Natural killer cell treated with Interleukin-12 subunit alpha and Interleukin-12 subunit beta and Interleukin-15 and Interleukin-18, amount 100 ng/mL, for 72 hours (primary cell): Measurements from ENCODE around the gene HEMK1. TPM values are rescaled to one million over a fixed set of nuclear protein-coding genes. Genes with fewer than 3 reads are reported as not detected.

Experiments used
- ATAC-seq, 2 donors: fragments of 150-1000 bp; cut with Tn5 transposase in 1 of 2; sonication (Bioruptor Pico), chemical (Tn5 transposase) in 1 of 2; 2 replicates each; pipeline ENCODE4 v1.10.0; 2021
- DNase-seq: peaks from one replicate; pipeline ENCODE4 v3.0.0; 2022; ENCODE audit warnings: low spot score
- H3K27ac Mint-ChIP-seq, 2 donors: 1 replicate in 1 of 2; 2 replicates in 1 of 2; pipeline ENCODE4 v1.8.0; 2022; ENCODE audit warnings: mixed read lengths in 2 of 2, mild to moderate bottlenecking in 1 of 2, moderate library complexity in 1 of 2
- H3K27me3 Mint-ChIP-seq, 2 donors: 1 replicate in 1 of 2; 2 replicates in 1 of 2; pipeline ENCODE4 v1.8.0; 2022; ENCODE audit warnings: mixed read lengths in 2 of 2
- H3K36me3 Mint-ChIP-seq: one replicate; pipeline ENCODE4 v1.8.0; 2022; ENCODE audit warnings: mixed read lengths
- H3K4me1 Mint-ChIP-seq, 2 donors: 1 replicate in 1 of 2; 2 replicates in 1 of 2; pipeline ENCODE4 v1.8.0; 2022; ENCODE audit warnings: low read depth in 2 of 2, mixed read lengths in 2 of 2, mild to moderate bottlenecking in 1 of 2
- H3K4me3 Mint-ChIP-seq: one replicate; pipeline ENCODE4 v1.8.0; 2022; ENCODE audit warnings: mixed read lengths
- H3K9me3 Mint-ChIP-seq: 2 replicates; pipeline ENCODE4 v1.8.0; 2022; ENCODE audit warnings: mixed read lengths
- total RNA-seq, 2 donors: library from RNA; stranded (reverse); gene quantifications; one replicate each; pipeline ENCODE4 v1.2.3, GENCODE V29; 2022

HEMK1 gene
- total RNA-seq, 2 donors from 2014 or later, result 31.5 to 48.4 TPM

DNA sequence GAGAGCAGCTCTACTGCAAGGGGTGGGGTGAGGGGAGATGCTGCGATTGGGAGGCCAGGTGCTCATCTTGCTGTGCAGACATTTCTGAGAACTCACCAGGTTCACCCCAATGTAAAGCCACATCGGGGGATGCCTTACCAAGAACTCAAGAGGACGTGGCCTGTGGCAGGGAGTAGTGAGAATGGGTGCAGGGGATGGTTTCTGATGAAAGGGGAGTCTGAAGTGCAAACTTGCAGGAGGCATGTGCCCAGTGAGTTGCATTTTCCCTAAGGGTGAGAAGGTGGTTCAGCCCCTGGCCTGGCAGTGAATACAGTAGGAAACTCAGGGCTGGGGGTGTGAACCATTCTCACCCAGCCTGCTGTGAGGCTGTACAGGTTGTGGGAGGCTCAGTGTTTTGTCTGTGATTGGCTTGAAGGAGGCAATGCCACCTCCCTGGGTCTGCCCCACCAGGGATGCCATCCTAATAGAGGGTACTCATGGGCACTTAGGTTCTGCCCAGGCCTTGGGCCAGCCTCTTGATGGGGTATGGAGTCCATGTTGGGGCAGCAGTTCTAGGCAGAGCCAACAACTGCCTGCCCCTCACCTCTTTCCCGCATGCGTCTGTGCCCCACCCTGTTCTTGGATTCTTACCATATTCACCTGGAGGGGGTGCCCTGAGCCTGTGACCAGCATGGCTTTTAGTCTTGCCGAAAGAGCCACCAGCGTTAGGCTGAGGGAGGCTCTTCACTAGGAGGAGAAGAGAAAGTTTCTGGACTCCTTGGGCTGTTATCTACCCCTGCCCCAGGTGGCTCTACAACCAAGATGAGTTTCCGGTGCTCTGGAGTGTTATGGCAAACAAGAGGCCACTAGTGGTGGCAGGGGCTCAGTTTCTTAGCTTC, 4.5 kb downstream of the HEMK1 start:
- H3K4me1 Mint-ChIP-seq, result peaks cover 54 to 57% of the 10 kb centered on the region in 2 donors
- H3K27ac Mint-ChIP-seq, result peak overlapping the region; percentile 86 to 91
- H3K27me3 Mint-ChIP-seq, result no peaks in the 10 kb centered on the region
- DNase-seq (peak; percentile 80), ATAC-seq (peak; percentile 65 to 68)
- no peaks in the 10 kb centered on the region for H3K9me3 Mint-ChIP-seq
- peak overlapping the region; percentile 77 for H3K4me3 Mint-ChIP-seq
- H3K36me3 Mint-ChIP-seq, result no peaks in the 10 kb centered on the region

DNA sequence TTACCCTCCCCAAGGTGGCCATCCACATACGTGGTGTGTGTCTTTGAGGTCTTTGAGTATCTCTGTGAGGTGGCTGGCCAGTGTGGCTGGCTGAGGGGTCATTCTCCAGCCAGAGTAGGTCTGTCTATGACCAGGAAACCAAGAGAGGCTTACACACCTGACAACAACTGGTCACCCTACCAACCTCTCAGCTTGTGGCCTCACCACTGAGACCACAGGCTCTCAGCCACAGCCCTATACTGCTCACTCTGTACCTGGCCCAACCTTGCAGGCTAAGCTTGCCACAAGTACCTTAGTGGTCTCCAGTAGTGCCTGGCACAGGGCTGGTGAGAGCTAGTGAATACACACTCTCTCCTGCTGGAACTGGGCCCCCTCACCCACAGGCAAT, 5.1 kb downstream of the HEMK1 start:
- ATAC-seq, result no peak
- Mint-ChIP-seq H3K27me3 (no peaks in the 10 kb centered on the region), H3K4me3 (peak overlapping the region; percentile 77), H3K9me3 (no peaks in the 10 kb centered on the region), H3K27ac (peak overlapping the region; percentile 86 to 91), H3K4me1 (peaks cover 58% of the 10 kb centered on the region in 2 donors), H3K36me3 (no peaks in the 10 kb centered on the region)
- no peak for DNase-seq

DNA sequence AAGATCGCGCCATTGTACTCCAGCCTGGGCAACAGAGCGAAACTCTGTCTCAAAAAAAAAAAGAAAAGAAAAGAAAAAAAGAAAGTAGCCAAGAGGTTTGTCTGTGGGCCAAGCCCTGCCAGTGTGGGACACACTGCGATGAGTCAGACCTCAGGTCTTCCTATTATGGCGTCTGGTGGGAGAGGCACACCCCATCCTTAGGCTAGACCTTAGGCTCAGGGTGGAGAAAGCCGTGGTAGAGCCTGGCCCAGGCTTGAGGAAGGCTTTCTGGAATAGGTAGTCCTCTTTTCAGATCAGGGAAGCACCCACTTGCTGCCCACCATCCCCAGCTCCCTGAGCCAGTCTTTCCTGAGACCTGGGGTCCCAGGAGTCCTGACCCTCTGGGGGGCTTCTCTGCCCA, 6.0 kb downstream of the HEMK1 start:
- ATAC-seq (no peak), DNase-seq (no peak)
- H3K36me3 Mint-ChIP-seq, result no peaks in the 10 kb centered on the region
- H3K27ac Mint-ChIP-seq, result peak overlapping the region; percentile 86 to 91
- H3K9me3 Mint-ChIP-seq, result no peaks in the 10 kb centered on the region
- peaks cover 54 to 55% of the 10 kb centered on the region in 2 donors for H3K4me1 Mint-ChIP-seq
- H3K4me3 Mint-ChIP-seq, result no peak overlapping the region
- no peaks in the 10 kb centered on the region for H3K27me3 Mint-ChIP-seq

DNA sequence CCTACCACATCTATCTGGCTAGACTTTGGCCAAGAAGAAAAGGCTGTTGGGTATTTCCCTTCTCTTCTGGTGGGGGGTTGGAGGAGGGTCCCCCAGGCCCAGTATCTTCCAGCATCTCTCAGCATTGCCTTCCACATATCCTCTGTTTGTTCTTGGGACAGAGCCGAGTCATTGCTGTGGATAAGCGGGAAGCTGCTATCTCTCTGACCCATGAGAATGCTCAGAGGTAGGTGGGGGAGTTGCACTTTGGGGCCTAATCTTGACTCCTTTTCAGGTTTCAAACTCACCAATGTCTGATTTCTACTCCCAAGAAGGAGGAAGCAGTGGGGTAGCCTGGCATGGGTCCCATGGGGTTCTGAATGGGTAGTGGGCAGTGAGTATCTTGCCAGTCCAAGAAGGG, 8.0 kb downstream of the HEMK1 start:
- Mint-ChIP-seq H3K36me3 (no peaks in the 10 kb centered on the region), H3K27ac (no peak overlapping the region), H3K9me3 (no peaks in the 10 kb centered on the region), H3K4me3 (no peak overlapping the region), H3K27me3 (no peaks in the 10 kb centered on the region), H3K4me1 (peaks cover 36 to 40% of the 10 kb centered on the region in 2 donors)
- ATAC-seq, result no peak
- no peak for DNase-seq

DNA sequence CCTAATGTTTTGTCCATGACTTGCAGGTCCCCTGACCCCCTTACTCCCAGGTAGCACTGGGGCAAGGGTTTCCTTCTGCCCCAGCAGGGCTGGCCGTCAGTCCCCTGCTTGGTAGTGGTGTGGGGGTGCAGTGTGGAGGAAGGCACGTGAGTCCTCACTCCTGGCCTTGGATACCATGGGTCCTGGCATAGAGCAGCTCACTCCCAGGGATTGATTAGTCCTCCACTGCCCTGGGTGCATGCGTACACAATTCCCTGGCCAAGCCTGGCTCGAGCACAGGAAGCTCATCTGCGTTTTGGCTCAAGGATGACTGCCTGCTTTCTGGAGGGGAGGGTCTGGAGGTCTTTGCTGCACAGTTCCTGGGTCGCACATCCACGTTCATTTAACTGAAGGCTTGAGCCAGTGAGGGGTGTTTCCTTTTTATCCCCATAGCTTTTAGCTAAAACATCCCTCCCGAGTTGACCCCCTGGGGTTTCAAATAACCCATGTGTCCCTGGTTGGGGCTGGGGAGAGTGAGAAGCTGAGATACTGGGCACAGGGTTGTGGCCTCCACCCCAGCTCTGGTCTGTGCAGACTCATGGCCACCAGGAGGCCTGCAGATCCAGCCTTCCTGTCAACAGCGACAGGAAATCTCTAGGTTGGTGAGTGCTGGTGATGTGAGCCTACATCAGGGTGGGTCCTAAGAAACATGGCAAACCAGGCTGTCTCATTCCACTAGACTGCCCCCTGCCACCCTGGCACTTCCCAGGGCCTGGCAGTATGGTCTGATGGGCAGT, 11.5 kb downstream of the HEMK1 start:
- ATAC-seq (no peak), DNase-seq (no peak)
- H3K27ac Mint-ChIP-seq, result no peak overlapping the region
- no peaks in the 10 kb centered on the region for H3K27me3 Mint-ChIP-seq
- peaks cover 5% of the 10 kb centered on the region for H3K36me3 Mint-ChIP-seq
- H3K4me1 Mint-ChIP-seq, result peaks cover 14 to 15% of the 10 kb centered on the region in 2 donors
- H3K4me3 Mint-ChIP-seq, result no peak overlapping the region
- H3K9me3 Mint-ChIP-seq, result no peaks in the 10 kb centered on the region

DNA sequence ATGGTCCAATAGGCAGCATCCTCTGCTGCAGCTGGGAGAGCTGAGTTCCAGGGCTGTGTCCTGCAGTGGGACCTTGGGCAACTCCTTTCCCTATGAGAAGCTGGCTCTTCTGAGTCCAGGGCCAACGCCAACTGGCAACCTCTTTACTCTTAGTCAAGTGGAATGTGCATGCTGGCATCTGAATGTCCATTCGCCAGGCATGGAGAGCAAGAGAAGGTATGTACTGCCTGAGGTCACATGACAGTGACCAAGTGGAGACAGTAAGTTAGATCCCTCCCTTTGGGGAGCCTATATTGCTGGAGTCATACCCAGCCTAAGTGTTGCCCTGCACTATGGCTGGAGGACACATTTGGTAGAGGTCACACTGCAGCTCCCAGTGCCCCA, 12.1 kb downstream of the HEMK1 start:
- ATAC-seq, result no peak
- no peak overlapping the region for H3K27ac Mint-ChIP-seq
- no peaks in the 10 kb centered on the region for H3K27me3 Mint-ChIP-seq
- no peak overlapping the region for H3K4me3 Mint-ChIP-seq
- DNase-seq, result no peak
- peaks cover 10 to 14% of the 10 kb centered on the region in 2 donors for H3K4me1 Mint-ChIP-seq
- H3K9me3 Mint-ChIP-seq, result no peaks in the 10 kb centered on the region
- peaks cover 5% of the 10 kb centered on the region for H3K36me3 Mint-ChIP-seq

DNA sequence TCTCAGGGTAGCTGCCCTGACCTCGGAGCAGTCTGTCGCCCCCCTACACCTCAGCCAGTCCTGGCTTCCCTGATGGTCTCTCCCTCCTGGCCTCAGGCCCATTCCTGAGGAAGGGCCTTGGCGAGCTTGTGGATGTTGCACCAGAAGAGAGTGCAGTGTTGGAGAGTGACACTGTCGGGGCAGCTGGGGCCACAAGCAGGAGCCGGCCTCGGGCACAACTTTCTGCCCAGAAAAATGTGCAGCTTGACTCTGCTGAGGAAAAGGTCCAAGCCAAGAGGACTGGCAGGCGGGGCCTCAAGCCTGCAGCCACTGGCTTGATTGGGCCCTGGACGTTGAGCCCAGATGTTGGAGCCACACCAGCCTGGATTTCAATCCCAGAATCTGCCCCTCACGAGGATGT, 12.8 kb downstream of the HEMK1 start:
- ATAC-seq, result no peak
- Mint-ChIP-seq H3K9me3 (no peaks in the 10 kb centered on the region), H3K27ac (no peak overlapping the region), H3K36me3 (peaks cover 5% of the 10 kb centered on the region), H3K4me3 (no peak overlapping the region), H3K4me1 (peaks cover 10 to 14% of the 10 kb centered on the region in 2 donors), H3K27me3 (no peaks in the 10 kb centered on the region)
- DNase-seq, result no peak

DNA sequence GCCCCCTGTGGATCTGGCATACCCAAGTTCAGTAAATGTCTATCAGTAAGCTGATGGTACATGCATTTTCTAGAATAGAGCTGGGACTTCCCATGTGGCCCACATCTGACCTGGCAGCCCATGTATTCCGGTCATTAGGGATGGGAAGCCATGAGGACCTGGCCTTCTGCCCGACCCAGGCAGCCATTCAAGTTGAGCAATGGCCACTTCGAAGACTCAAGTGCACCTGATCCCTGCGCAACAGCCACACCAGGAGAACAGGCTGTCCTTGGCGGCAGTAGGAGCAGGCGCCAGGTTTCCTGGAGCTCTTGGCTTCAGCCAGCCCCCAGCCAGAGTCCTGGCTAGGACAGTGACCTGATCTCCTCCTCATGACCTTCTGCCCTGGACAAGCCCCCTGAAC, 14.6 kb downstream of the HEMK1 start:
- peaks cover 5% of the 10 kb centered on the region for H3K36me3 Mint-ChIP-seq
- H3K4me3 Mint-ChIP-seq, result no peak overlapping the region
- H3K27ac Mint-ChIP-seq, result no peak overlapping the region
- DNase-seq (no peak), ATAC-seq (no peak)
- H3K9me3 Mint-ChIP-seq, result no peaks in the 10 kb centered on the region
- peaks cover 27 to 29% of the 10 kb centered on the region in 2 donors for H3K4me1 Mint-ChIP-seq
- H3K27me3 Mint-ChIP-seq, result no peaks in the 10 kb centered on the region

DNA sequence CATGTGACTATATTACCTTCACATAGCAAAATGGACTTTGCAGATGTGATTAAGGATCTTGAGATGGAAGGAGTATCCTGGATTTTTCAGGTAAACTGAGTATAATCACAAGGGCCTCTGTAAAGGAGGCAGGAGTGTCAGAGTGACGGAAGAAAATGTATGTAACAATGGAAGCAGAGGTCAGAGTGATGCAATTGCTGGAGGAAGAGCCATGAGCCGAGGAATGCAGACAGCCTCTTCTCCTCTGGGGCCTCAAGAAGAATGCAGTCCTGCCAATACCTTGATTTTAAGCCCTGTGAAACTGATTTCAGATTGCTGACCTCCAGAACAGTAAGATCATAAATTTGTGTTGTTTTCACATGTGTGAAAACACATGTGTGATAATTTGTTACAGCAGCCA, 15.1 kb downstream of the HEMK1 start:
- H3K4me3 Mint-ChIP-seq, result no peak overlapping the region
- H3K36me3 Mint-ChIP-seq, result peaks cover 5% of the 10 kb centered on the region
- no peak for ATAC-seq
- DNase-seq, result no peak
- H3K27ac Mint-ChIP-seq, result peak overlapping the region in 1 of 2 donors; percentile 1
- H3K9me3 Mint-ChIP-seq, result no peaks in the 10 kb centered on the region
- H3K27me3 Mint-ChIP-seq, result no peaks in the 10 kb centered on the region
- peaks cover 27% of the 10 kb centered on the region in 2 donors for H3K4me1 Mint-ChIP-seq

DNA sequence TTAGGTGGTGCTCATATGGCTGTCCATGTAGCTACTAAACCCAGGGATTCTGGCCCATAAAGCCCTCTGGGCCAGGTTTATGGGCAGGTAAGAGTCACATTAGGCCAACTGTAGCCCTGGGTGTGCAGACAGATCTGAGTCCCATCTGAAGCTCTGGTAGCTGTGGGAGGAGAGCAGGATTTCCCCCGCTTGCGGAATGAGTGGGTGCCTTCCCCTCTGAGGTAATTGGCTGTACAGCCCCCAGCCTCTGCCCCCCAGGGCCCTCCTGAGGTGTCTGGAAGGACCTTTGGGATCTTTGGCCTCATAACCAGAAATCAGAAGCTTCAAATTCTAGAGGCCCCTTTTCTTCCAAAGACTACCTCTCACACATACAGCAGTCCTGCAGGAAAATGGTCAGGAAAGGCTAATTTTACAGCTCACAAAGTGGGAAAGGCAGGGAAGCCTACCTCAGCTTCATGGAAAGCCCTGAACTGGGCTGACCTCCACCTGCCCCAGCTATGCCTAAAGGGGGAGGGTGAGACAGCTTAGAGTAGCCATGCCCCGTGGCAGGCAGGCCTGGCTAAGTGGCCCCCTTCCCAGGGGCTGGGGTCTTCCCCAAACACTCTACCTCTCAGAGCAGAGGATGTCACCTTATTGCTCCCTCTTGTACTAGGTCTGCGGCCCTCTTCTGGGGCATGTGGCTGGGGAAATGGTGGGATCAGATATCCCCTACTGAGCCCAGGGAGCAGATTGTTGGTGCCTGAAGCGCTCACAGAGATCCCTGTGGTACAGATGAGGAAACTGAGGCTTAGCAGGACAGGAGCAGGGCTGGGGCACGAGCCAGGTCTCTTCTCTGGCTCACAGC, 16.8 kb downstream of the HEMK1 start:
- Mint-ChIP-seq H3K9me3 (no peaks in the 10 kb centered on the region), H3K27ac (no peak overlapping the region), H3K4me3 (no peak overlapping the region), H3K36me3 (peaks cover 5% of the 10 kb centered on the region), H3K4me1 (peaks cover 31 to 33% of the 10 kb centered on the region in 2 donors), H3K27me3 (no peaks in the 10 kb centered on the region)
- ATAC-seq (no peak), DNase-seq (no peak)

DNA sequence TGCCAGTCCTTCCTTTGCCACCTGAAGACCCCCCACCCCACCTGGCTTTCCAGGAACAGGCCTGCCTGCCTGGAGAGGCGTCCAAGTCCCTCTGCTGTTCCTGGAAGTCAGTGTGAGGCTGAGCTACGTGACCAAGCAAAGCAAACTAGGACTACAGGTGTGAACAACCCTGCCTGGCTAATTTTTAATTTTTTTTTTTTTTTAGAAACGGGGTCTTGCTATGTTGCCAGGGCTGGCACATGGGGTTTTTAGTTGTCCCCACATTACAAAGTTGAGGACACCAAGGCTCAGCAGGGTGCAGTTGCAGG, 17.4 kb downstream of the HEMK1 start:
- Mint-ChIP-seq H3K9me3 (no peaks in the 10 kb centered on the region), H3K36me3 (peaks cover 5% of the 10 kb centered on the region), H3K27ac (no peak overlapping the region), H3K4me3 (no peak overlapping the region), H3K27me3 (no peaks in the 10 kb centered on the region), H3K4me1 (peaks cover 34 to 35% of the 10 kb centered on the region in 2 donors)
- DNase-seq (no peak), ATAC-seq (no peak)

DNA sequence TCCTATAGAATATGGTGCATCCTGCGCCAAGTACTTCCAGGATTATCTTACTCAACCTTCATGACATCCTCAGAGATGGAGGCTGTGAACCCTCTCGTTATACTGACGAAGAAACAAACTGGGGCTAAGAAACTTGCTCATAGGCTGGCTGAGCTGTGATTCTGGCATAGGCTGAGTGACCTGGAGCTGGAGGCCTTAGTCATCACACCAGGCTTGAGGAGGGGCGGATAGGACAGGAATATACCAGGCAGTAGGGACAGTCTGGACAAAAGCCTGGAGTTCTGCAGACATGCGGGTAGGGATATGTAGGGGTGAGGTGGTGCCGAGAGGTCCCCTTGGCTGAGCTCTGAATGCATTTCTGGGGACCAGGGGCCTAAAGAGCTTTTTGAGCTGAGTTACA, 18.1 kb downstream of the HEMK1 start:
- Mint-ChIP-seq H3K27me3 (no peaks in the 10 kb centered on the region), H3K4me3 (peak overlapping the region; percentile 2), H3K4me1 (peaks cover 36 to 38% of the 10 kb centered on the region in 2 donors), H3K36me3 (peaks cover 5% of the 10 kb centered on the region), H3K9me3 (no peaks in the 10 kb centered on the region), H3K27ac (peak overlapping the region; percentile 85)
- no peak for ATAC-seq
- no peak for DNase-seq

DNA sequence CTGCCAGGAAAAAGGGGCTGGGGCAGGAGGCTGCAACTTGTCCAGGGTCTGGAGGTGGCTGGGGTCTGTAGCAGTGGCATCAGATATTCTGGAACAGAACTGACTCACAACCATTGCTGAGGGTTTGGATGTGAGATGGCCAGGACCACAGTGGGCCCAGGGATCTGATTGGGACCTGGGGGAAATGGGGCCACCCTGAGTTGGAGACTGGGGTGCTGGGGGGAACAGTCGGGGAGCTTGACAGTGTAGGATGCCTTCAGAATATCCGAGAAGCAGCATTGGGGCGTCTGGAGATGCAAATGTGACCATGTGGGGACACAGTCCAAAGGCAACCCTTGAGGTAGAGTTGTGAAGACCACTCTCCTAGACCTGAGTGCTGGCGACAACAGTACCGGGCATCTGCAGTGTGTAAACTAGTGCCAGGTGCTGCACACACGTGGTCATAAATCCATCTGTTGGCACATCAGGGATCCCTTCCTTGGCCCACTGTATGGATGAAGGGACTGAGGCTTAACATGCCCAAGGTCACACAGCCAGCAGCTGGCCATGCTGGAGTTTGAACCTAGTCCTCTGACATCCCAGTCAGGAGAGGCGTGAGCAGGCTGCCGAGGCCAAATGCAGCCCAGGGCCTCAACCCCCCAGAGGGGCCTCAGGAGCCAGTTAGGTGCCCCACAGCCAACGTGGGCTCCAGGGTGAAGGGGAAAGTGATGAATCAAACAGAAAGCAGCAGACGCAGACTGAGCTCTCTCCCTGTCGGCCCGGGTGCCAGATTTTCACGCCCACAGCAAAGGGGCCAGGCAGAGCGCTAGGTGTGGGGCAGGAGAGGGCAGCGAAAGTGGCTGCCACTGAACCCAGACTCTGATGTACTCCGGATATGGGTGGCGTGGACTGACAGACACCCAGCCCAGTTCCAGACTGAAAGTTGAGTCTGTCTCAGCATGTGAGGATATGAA, 18.8 kb downstream of the HEMK1 start:
- H3K9me3 Mint-ChIP-seq, result no peaks in the 10 kb centered on the region
- peaks cover 5% of the 10 kb centered on the region for H3K36me3 Mint-ChIP-seq
- DNase-seq, result peak; percentile 89
- peak overlapping the region; percentile 85 for H3K27ac Mint-ChIP-seq
- H3K4me1 Mint-ChIP-seq, result peaks cover 43 to 46% of the 10 kb centered on the region in 2 donors
- H3K4me3 Mint-ChIP-seq, result peak overlapping the region; percentile 69
- ATAC-seq, result peak; percentile 78 to 83
- no peaks in the 10 kb centered on the region for H3K27me3 Mint-ChIP-seq
